GM19455 (cell line): ENCODE data around the gene KCNQ5.

Experiments used
- ATAC-seq: cut with Tn5 transposase; IDR thresholded peaks from one replicate; pipeline ENCODE4 v1.9.1; 2021; ENCODE audit not compliant: unreplicated experiment

The KCNQ5 gene

GRCh38 chr6:72984981-72985665 is 363.3 kb downstream of the KCNQ5 start:
- no peak for ATAC-seq

- ATAC-seq = no peak
Measured at GRCh38 chr6:72987301-72987700, 365.4 kb downstream of the KCNQ5 start.

- ATAC-seq = no peak
Measured at GRCh38 chr6:72999995-73000394, 378.1 kb downstream of the KCNQ5 start.

GRCh38 chr6:73000460-73000859 is 378.6 kb downstream of the KCNQ5 start:
- ATAC-seq = no peak

- ATAC-seq = no peak
Measured at GRCh38 chr6:73002588-73002987, 380.7 kb downstream of the KCNQ5 start.

- no peak for ATAC-seq
Measured at GRCh38 chr6:73003302-73003701, 381.4 kb downstream of the KCNQ5 start.

GRCh38 chr6:73004231-73004630 is 382.4 kb downstream of the KCNQ5 start:
- ATAC-seq = no peak

- no peak for ATAC-seq
Measured at GRCh38 chr6:73004861-73005260, 383.0 kb downstream of the KCNQ5 start.

GRCh38 chr6:73006146-73006545 is 384.3 kb downstream of the KCNQ5 start:
- no peak for ATAC-seq

- no peak for ATAC-seq
Measured at GRCh38 chr6:73011945-73012344, 390.1 kb downstream of the KCNQ5 start.

GRCh38 chr6:73017476-73017875 is 395.6 kb downstream of the KCNQ5 start:
- ATAC-seq = no peak

GRCh38 chr6:73024598-73024997 is 402.7 kb downstream of the KCNQ5 start:
- no peak for ATAC-seq

- ATAC-seq = no peak
Measured at GRCh38 chr6:73027691-73028090, 405.8 kb downstream of the KCNQ5 start.

- no peak for ATAC-seq
Measured at GRCh38 chr6:73028124-73028766, 406.4 kb downstream of the KCNQ5 start.

GRCh38 chr6:73028893-73029450 is 407.1 kb downstream of the KCNQ5 start:
- no peak for ATAC-seq

- ATAC-seq = peak; percentile 75
Measured at GRCh38 chr6:73030257-73030656, 408.4 kb downstream of the KCNQ5 start.

GRCh38 chr6:73030791-73031782 is 409.2 kb downstream of the KCNQ5 start:
- ATAC-seq = peak; percentile 12

- no peak for ATAC-seq
Measured at GRCh38 chr6:73032586-73032985, 410.7 kb downstream of the KCNQ5 start.

- no peak for ATAC-seq
Measured at GRCh38 chr6:73036689-73037088, 414.8 kb downstream of the KCNQ5 start.

GRCh38 chr6:73041051-73041450 is 419.2 kb downstream of the KCNQ5 start:
- no peak for ATAC-seq

- no peak for ATAC-seq
Measured at GRCh38 chr6:73042892-73043291, 421.0 kb downstream of the KCNQ5 start.
